Sigmoid colon (tissue), 7 donors: Measurements from ENCODE around the gene DOK5. TPM values are rescaled to one million over a fixed set of nuclear protein-coding genes. Genes with fewer than 3 reads are reported as not detected.

Source experiments
- DNase-seq: peaks from one replicate; pipeline ENCODE4 v3.0.0-alpha.2; 2019
- H3K27ac ChIP-seq, 4 donors: fragments of 200-600 bp; sonication (generic); one replicate each; pipeline ENCODE4 v1.5.1; 2016 to 2019; ENCODE audit warnings: mild to moderate bottlenecking in 1 of 4
- H3K27me3 ChIP-seq, 3 donors: fragments of 200-600 bp; sonication (generic); one replicate each; pipeline ENCODE4 v1.5.1; 2019; ENCODE audit warnings: mild to moderate bottlenecking in 1 of 3
- H3K36me3 ChIP-seq, 4 donors: fragments of 200-600 bp; sonication (generic); one replicate each; pipeline ENCODE4 v1.5.1; 2016 to 2019
- H3K4me1 ChIP-seq, 4 donors: fragments of 200-600 bp; sonication (generic); one replicate each; pipeline ENCODE4 v1.5.1; 2017 to 2019
- H3K4me3 ChIP-seq, 4 donors: fragments of 200-600 bp; sonication (generic); one replicate each; pipeline ENCODE4 v1.5.1; 2017 to 2019; ENCODE audit warnings: mild to moderate bottlenecking in 2 of 4, moderate library complexity in 1 of 4
- H3K9me3 ChIP-seq, 4 donors: fragments of 200-600 bp in 3 of 4; sonication (generic) in 3 of 4; one replicate each; pipeline versions ENCODE4 v1.5.1 to v1.6.1; 2013 to 2019
- EP300 ChIP-seq, 4 donors: sonication (generic); formaldehyde crosslinking; IDR thresholded peaks; one replicate each; pipeline ENCODE4 v1.6.1; 2017; ENCODE audit warnings: antibody characterized with exemption in 4 of 4
- POLR2A ChIP-seq, 2 donors: fragments of 450-650 bp; IDR thresholded peaks; one replicate each; pipeline ENCODE4 v1.6.1; 2016; ENCODE audit warnings: antibody characterized with exemption in 2 of 2, mild to moderate bottlenecking in 2 of 2, moderate library complexity in 2 of 2
- POLR2AphosphoS5 ChIP-seq, 4 donors: sonication (generic); formaldehyde crosslinking; IDR thresholded peaks; one replicate each; pipeline ENCODE4 v1.6.1; 2017; ENCODE audit warnings: antibody characterized with exemption in 4 of 4
- WGBS, 2 donors: extraction: QIAGEN DNeasy Blood & Tissue Kit; methylation state at CpG; one replicate each; pipeline ENCODE4 v1.1.7; 2013; 5-methylcytosine and 5-hydroxymethylcytosine counted together
- intact Hi-C: fragments of 100-400 bp; cut with DNase I; formaldehyde crosslinking; loops from one replicate; pipeline ENCODE4 v1.15.1; 2023
- polyA plus RNA-seq, 3 donors: library from polyadenylated mRNA; stranded (reverse); fragments of 200-250 nt; gene quantifications; one replicate each; pipeline ENCODE4 v1.2.3, GENCODE V29; 2013
- total RNA-seq, 4 donors: library from RNA; depleted of rRNA; stranded (reverse); fragments of >200 nt; gene quantifications; one replicate each; pipeline ENCODE4 v1.1.0, GENCODE V29; 2016
- TF ChIP-seq, protein P1 (sequence below), 4 experiments: fragments of 450-650 bp in 3 of 4; fragments of 200-600 bp in 1 of 4; IDR thresholded peaks; one replicate each; pipeline ENCODE4 v1.5.1; 2016 to 2019; ENCODE audit warnings: antibody characterized with exemption in 4 of 4, mild to moderate bottlenecking in 3 of 4, moderate library complexity in 2 of 4
- donor health status: healthy with polysubstance abuse.
- donor health status: Bipolar disorder and iron deficiency.
- donor health status: healthy.

Gene DOK5
- total and polyA plus RNA-seq, 7 donors = 0.32 to 5.0 (median 1.7) TPM; not detected in 1

DNA sequence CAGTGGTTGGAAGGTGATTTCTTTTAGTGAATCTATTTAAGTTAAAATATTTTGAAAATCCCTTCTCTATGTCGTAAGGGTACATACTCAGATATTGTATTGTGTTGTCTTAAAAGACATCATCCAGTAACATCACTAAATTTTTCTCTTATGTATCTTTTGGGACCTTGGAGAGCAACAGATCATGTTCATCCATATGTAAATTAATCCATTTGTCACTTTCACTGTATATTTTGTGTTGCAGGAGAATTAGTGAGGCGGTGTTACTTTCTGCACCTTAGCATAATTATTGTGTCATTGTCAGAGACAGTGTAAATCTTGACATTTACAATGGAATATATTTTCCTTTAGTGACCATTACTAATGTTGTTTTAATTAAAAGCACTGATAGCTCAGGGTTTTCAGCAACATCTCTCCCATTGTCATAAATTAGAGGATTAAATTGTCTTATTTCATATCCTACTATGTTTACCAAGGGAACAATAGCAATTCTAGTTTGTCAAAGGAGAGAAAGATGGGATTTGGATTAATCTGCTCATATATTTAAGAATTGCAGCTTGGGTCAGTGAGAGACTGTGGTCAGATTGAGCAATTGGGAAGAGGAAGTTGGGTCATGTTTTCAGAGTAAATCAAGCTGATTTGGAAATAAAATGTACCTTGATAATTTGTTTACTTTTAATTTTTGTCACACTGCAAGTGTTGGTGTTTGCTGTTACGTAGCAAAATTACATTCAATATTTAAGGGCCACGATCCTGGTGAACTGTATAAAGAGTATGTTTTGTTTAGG, 22.7 kb downstream of the DOK5 start:
- intact Hi-C loops = no loop called here
- no peaks in the 10 kb centered on the region for H3K4me1 ChIP-seq
- no peak overlapping the region for H3K27ac ChIP-seq
- WGBS, 2 donors = 67 to 87% methylated on average over 4 of the region's 4 CpGs
- H3K27me3 ChIP-seq = no peaks in the 10 kb centered on the region
- H3K4me3 ChIP-seq = no peak overlapping the region
- no peaks in the 10 kb centered on the region for H3K36me3 ChIP-seq
- H3K9me3 ChIP-seq = no peaks in the 10 kb centered on the region
- no peak for DNase-seq
- TF ChIP-seq, protein P1, sequence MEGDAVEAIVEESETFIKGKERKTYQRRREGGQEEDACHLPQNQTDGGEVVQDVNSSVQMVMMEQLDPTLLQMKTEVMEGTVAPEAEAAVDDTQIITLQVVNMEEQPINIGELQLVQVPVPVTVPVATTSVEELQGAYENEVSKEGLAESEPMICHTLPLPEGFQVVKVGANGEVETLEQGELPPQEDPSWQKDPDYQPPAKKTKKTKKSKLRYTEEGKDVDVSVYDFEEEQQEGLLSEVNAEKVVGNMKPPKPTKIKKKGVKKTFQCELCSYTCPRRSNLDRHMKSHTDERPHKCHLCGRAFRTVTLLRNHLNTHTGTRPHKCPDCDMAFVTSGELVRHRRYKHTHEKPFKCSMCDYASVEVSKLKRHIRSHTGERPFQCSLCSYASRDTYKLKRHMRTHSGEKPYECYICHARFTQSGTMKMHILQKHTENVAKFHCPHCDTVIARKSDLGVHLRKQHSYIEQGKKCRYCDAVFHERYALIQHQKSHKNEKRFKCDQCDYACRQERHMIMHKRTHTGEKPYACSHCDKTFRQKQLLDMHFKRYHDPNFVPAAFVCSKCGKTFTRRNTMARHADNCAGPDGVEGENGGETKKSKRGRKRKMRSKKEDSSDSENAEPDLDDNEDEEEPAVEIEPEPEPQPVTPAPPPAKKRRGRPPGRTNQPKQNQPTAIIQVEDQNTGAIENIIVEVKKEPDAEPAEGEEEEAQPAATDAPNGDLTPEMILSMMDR (IDR thresholded peaks at IDR 0.05) = no peak
- TF ChIP-seq POLR2A (IDR thresholded peaks at IDR 0.05) (no peak), EP300 (IDR thresholded peaks at IDR 0.05) (no peak), POLR2AphosphoS5 (IDR thresholded peaks at IDR 0.05) (no peak)

DNA sequence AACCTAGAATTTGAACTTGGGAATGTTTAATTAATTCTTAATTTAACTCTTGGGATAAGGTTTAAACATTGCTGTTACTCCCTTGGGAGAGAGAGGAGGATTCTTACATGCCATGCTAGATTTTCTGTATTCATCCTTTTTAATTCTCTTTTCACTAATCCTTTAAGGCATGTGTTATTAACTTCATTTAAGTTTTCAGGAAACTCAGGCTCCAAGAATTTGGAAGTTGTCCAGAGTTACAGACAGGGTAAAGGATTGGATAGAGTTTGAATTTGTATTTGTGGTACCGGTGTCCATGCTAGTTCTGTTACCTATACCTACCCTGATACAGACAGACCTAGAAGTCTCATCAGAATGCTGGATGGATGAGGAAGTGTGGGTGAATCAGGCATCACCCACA, 23.7 kb downstream of the DOK5 start:
- TF ChIP-seq, protein P1 (IDR thresholded peaks at IDR 0.05) = no peak
- TF ChIP-seq EP300 (IDR thresholded peaks at IDR 0.05) (no peak), POLR2AphosphoS5 (IDR thresholded peaks at IDR 0.05) (no peak), POLR2A (IDR thresholded peaks at IDR 0.05) (no peak)
- Histone ChIP-seq H3K4me3 (no peak overlapping the region), H3K9me3 (no peaks in the 10 kb centered on the region), H3K27me3 (no peaks in the 10 kb centered on the region), H3K4me1 (no peaks in the 10 kb centered on the region), H3K36me3 (no peaks in the 10 kb centered on the region), H3K27ac (no peak overlapping the region)
- 89 to 92% methylated on average over 1 of the region's 1 CpG for WGBS, 2 donors
- no peak for DNase-seq
- intact Hi-C loops = no loop called here

DNA sequence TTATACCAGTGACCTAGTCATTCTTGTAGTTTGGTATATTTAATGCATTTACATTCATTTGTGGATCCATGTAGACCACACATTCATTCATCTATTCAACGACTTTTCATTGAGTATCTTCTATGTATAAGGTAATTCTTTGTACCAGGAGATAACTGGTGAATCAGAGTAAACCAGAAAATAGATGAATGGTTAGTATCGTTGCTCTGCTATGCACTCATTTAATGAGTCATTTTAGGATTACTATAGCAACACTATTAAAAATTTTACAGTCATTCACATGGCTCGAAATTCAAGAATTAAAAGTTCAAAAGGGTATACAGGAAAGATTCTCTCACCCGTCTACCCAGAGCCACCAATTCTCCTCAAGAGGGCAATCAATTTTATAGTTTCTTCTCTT, 26.8 kb downstream of the DOK5 start:
- H3K27ac ChIP-seq = no peak overlapping the region
- no peaks in the 10 kb centered on the region for H3K4me1 ChIP-seq
- no peak for DNase-seq
- H3K4me3 ChIP-seq = no peak overlapping the region
- TF ChIP-seq EP300 (IDR thresholded peaks at IDR 0.05) (no peak), POLR2AphosphoS5 (IDR thresholded peaks at IDR 0.05) (no peak), POLR2A (IDR thresholded peaks at IDR 0.05) (no peak)
- TF ChIP-seq, protein P1 (IDR thresholded peaks at IDR 0.05) = no peak
- H3K27me3 ChIP-seq = no peaks in the 10 kb centered on the region
- intact Hi-C loops = no loop called here
- no peaks in the 10 kb centered on the region for H3K9me3 ChIP-seq
- H3K36me3 ChIP-seq = no peaks in the 10 kb centered on the region
- WGBS, 2 donors = 61 to 75% methylated on average over 4 of the region's 4 CpGs

DNA sequence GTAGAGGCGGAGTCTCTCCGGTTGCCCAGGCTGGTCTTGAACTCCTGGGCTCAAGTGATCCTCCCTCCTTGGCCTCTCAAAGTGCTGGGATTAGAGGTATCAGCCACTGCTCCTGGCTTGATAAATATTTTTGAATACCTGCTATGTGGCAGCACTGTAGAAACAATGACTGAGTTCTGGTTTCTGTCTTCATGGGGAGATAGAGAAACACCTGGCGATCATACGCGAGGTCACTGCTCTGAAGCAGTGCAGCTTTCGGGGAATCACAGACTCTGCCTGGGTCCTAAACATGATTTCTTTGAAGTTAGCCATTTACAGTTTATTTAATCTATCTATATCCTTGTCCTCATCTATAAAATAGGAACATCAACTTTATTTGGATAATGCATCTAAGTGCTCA, 31.2 kb downstream of the DOK5 start:
- Histone ChIP-seq H3K4me1 (no peaks in the 10 kb centered on the region), H3K4me3 (no peak overlapping the region), H3K36me3 (no peaks in the 10 kb centered on the region), H3K9me3 (no peaks in the 10 kb centered on the region), H3K27me3 (no peaks in the 10 kb centered on the region), H3K27ac (no peak overlapping the region)
- DNase-seq = no peak
- intact Hi-C loops = no loop called here
- 92 to 95% methylated on average over 6 of the region's 6 CpGs for WGBS, 2 donors
- TF ChIP-seq POLR2AphosphoS5 (IDR thresholded peaks at IDR 0.05) = no peak
- TF ChIP-seq EP300 (IDR thresholded peaks at IDR 0.05) = no peak
- TF ChIP-seq POLR2A (IDR thresholded peaks at IDR 0.05) = no peak
- TF ChIP-seq, protein P1 (IDR thresholded peaks at IDR 0.05) = no peak
